ENCODE measurements around the gene NDUFV2.

DNA sequence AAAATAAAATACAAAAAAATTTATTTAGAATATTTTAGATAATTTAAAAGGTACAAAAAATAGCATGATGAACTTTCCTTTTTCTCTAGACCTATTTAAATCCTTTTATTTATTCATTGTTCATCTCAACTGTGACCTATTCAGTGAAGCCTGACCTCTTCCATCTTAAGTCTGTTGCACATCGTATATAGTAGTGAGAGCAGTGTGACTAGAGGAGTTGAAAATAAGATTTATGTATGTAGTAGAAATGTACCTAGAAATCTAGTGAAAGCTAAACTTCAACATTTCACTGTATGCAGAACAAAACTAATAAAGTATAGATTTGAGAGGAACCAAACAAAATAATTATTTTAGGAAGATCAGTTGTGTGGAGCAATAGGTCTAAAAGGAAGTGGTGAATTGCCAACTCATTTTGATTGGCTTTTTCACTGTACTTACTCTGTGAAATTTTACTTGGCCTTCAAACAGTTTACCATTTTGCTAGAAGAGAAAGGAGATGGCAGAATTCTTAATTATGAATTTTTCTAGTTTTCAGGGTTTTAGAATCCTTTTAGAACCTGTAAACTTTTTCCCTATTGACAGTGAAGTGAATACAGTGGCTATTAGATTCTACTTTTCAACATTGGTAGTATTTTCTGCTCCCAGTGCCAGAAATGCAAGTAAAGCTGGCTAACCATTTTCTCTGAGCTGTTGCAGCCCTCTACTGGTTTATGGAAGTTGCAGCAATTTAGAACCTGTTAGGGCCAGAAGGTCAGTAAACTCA, 45.1 kb downstream of the NDUFV2 start:
- TF ChIP-seq POLR2A (IDR thresholded peaks at IDR 0.05) = no peak
- TF ChIP-seq, protein P1, sequence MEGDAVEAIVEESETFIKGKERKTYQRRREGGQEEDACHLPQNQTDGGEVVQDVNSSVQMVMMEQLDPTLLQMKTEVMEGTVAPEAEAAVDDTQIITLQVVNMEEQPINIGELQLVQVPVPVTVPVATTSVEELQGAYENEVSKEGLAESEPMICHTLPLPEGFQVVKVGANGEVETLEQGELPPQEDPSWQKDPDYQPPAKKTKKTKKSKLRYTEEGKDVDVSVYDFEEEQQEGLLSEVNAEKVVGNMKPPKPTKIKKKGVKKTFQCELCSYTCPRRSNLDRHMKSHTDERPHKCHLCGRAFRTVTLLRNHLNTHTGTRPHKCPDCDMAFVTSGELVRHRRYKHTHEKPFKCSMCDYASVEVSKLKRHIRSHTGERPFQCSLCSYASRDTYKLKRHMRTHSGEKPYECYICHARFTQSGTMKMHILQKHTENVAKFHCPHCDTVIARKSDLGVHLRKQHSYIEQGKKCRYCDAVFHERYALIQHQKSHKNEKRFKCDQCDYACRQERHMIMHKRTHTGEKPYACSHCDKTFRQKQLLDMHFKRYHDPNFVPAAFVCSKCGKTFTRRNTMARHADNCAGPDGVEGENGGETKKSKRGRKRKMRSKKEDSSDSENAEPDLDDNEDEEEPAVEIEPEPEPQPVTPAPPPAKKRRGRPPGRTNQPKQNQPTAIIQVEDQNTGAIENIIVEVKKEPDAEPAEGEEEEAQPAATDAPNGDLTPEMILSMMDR (IDR thresholded peaks at IDR 0.05) = peak; percentile 61 to 87 (median 74)

Measured in esophagus squamous epithelium (tissue), 4 donors.